ENCODE results near the gene NLGN1.
A peak's percentile ranks its signal among the peaks of the same experiment; 100 is the strongest.

The NLGN1 gene

GRCh38 chr3:174120997-174121396 is 723.5 kb downstream of the NLGN1 start:
- CTCF ChIA-PET, result no interaction called here
- no peak for DNase-seq (ENCODE audit: extremely low spot score)
- TF ChIP-seq FOXK2 (IDR thresholded peaks at IDR 0.05) (no peak), ZNF384 (IDR thresholded peaks at IDR 0.05) (no peak), TARDBP (IDR thresholded peaks at IDR 0.05) (no peak)

GRCh38 chr3:174122411-174122810 is 724.9 kb downstream of the NLGN1 start:
- POLR2A ChIA-PET, result no interaction called here
- no peak for TF ChIP-seq ARNT (IDR thresholded peaks at IDR 0.05)
- TF ChIP-seq L3MBTL2 (conservative IDR thresholded peaks at IDR 0.05), result no peak
- no peak for TF ChIP-seq SP1 (IDR thresholded peaks at IDR 0.05)
- TF ChIP-seq FOXA1 (IDR thresholded peaks at IDR 0.05), result no peak
- no peak for TF ChIP-seq BHLHE40 (IDR thresholded peaks at IDR 0.05; ENCODE audit: borderline replicate concordance)
- TF ChIP-seq CTBP1 (IDR thresholded peaks at IDR 0.05; ENCODE audit: borderline replicate concordance), result no peak
- no peak for TF ChIP-seq FOXM1 (IDR thresholded peaks at IDR 0.05; ENCODE audit: borderline replicate concordance)
- no peak for TF ChIP-seq FOXK2 (IDR thresholded peaks at IDR 0.05)
- TF ChIP-seq LEF1 (IDR thresholded peaks at IDR 0.05; ENCODE audit: borderline replicate concordance), result no peak
- TF ChIP-seq ZNF384 (IDR thresholded peaks at IDR 0.05), result no peak
- TF ChIP-seq SUZ12 (IDR thresholded peaks at IDR 0.05), result no peak
- no peak for TF ChIP-seq TARDBP (IDR thresholded peaks at IDR 0.05)
- no peak for TF ChIP-seq NFRKB (IDR thresholded peaks at IDR 0.05)
- CTCF ChIA-PET, result no interaction called here
- DNase-seq (ENCODE audit: extremely low spot score), result no peak

More at GRCh38 chr3:174120997-174121396, 723.5 kb downstream of the NLGN1 start:
- POLR2A ChIA-PET, result no interaction called here

- peak; percentile 56 for DNase-seq (ENCODE audit: extremely low spot score)
- ChIA-PET CTCF (no interaction called here), POLR2A (no interaction called here)
- TF ChIP-seq HDGF (IDR thresholded peaks at IDR 0.05; ENCODE audit: borderline replicate concordance) (no peak), L3MBTL2 (conservative IDR thresholded peaks at IDR 0.05) (no peak), ELF4 (IDR thresholded peaks at IDR 0.05) (no peak), FOXM1 (IDR thresholded peaks at IDR 0.05; ENCODE audit: borderline replicate concordance) (no peak), SP1 (IDR thresholded peaks at IDR 0.05) (no peak), TARDBP (IDR thresholded peaks at IDR 0.05) (no peak), NFRKB (IDR thresholded peaks at IDR 0.05) (no peak), CTBP1 (IDR thresholded peaks at IDR 0.05; ENCODE audit: borderline replicate concordance) (no peak), LEF1 (IDR thresholded peaks at IDR 0.05; ENCODE audit: borderline replicate concordance) (no peak), PKNOX1 (IDR thresholded peaks at IDR 0.05) (no peak), FOXA1 (IDR thresholded peaks at IDR 0.05) (no peak), ZNF384 (IDR thresholded peaks at IDR 0.05) (no peak), BHLHE40 (IDR thresholded peaks at IDR 0.05; ENCODE audit: borderline replicate concordance) (no peak), FOXK2 (IDR thresholded peaks at IDR 0.05) (no peak), ARNT (IDR thresholded peaks at IDR 0.05) (no peak), SUZ12 (IDR thresholded peaks at IDR 0.05) (no peak)
Measured at GRCh38 chr3:174125267-174125824, 727.8 kb downstream of the NLGN1 start.

GRCh38 chr3:174126990-174127758 is 729.6 kb downstream of the NLGN1 start:
- CTCF ChIA-PET, result no interaction called here
- no peak for DNase-seq (ENCODE audit: extremely low spot score)
- TF ChIP-seq NFRKB (IDR thresholded peaks at IDR 0.05) (no peak), CTBP1 (IDR thresholded peaks at IDR 0.05; ENCODE audit: borderline replicate concordance) (no peak), ELF4 (IDR thresholded peaks at IDR 0.05) (no peak), LEF1 (IDR thresholded peaks at IDR 0.05; ENCODE audit: borderline replicate concordance) (no peak), FOXM1 (IDR thresholded peaks at IDR 0.05; ENCODE audit: borderline replicate concordance) (no peak), HDGF (IDR thresholded peaks at IDR 0.05; ENCODE audit: borderline replicate concordance) (no peak), ARNT (IDR thresholded peaks at IDR 0.05) (no peak), FOXA1 (IDR thresholded peaks at IDR 0.05) (no peak), BHLHE40 (IDR thresholded peaks at IDR 0.05; ENCODE audit: borderline replicate concordance) (no peak), SUZ12 (IDR thresholded peaks at IDR 0.05) (no peak), FOXK2 (IDR thresholded peaks at IDR 0.05) (no peak), ZNF384 (IDR thresholded peaks at IDR 0.05) (no peak)
- POLR2A ChIA-PET, result no interaction called here

- POLR2A ChIA-PET, result no interaction called here
- DNase-seq (ENCODE audit: extremely low spot score), result no peak
- CTCF ChIA-PET, result no interaction called here
- TF ChIP-seq SUZ12 (IDR thresholded peaks at IDR 0.05), result no peak
- no peak for TF ChIP-seq ELF4 (IDR thresholded peaks at IDR 0.05)
- no peak for TF ChIP-seq LEF1 (IDR thresholded peaks at IDR 0.05; ENCODE audit: borderline replicate concordance)
- TF ChIP-seq PKNOX1 (IDR thresholded peaks at IDR 0.05), result no peak
- TF ChIP-seq BHLHE40 (IDR thresholded peaks at IDR 0.05; ENCODE audit: borderline replicate concordance), result no peak
- TF ChIP-seq L3MBTL2 (conservative IDR thresholded peaks at IDR 0.05), result no peak
- no peak for TF ChIP-seq FOXK2 (IDR thresholded peaks at IDR 0.05)
- TF ChIP-seq CTBP1 (IDR thresholded peaks at IDR 0.05; ENCODE audit: borderline replicate concordance), result no peak
- no peak for TF ChIP-seq ARNT (IDR thresholded peaks at IDR 0.05)
- TF ChIP-seq HDGF (IDR thresholded peaks at IDR 0.05; ENCODE audit: borderline replicate concordance), result no peak
- TF ChIP-seq ZNF384 (IDR thresholded peaks at IDR 0.05), result no peak
- no peak for TF ChIP-seq FOXA1 (IDR thresholded peaks at IDR 0.05)
Measured at GRCh38 chr3:174132006-174132405, 734.5 kb downstream of the NLGN1 start.

- ChIA-PET POLR2A (no interaction called here), CTCF (no interaction called here)
- no peak for DNase-seq (ENCODE audit: extremely low spot score)
- TF ChIP-seq LEF1 (IDR thresholded peaks at IDR 0.05; ENCODE audit: borderline replicate concordance) (no peak), HDGF (IDR thresholded peaks at IDR 0.05; ENCODE audit: borderline replicate concordance) (no peak)
Measured at GRCh38 chr3:174132421-174133042, 735.0 kb downstream of the NLGN1 start.
